Osteocyte (in vitro differentiated cells): ENCODE data around the gene NIPBL. TPM values are rescaled to one million over a fixed set of nuclear protein-coding genes. Genes with fewer than 3 reads are reported as not detected.
"Not testable (repeated sequence)": the region's sequence is repeated elsewhere in the genome, so short reads cannot be mapped to it uniquely, and the experiment has no call there.

ENCODE experiments used
- DNase-seq: peaks from one replicate; pipeline ENCODE4 v3.0.0; 2021; ENCODE audit warnings: mixed read lengths; ENCODE audit not compliant: unreplicated experiment; ENCODE audit errors: extremely low spot score
- H3K27ac Mint-ChIP-seq: one replicate; pipeline ENCODE4 v1.8.0; 2021; ENCODE audit warnings: mild to moderate bottlenecking, mixed read lengths; ENCODE audit not compliant: unreplicated experiment
- H3K27me3 Mint-ChIP-seq: one replicate; pipeline ENCODE4 v1.8.0; 2021; ENCODE audit warnings: mixed read lengths; ENCODE audit not compliant: unreplicated experiment
- H3K36me3 Mint-ChIP-seq: one replicate; pipeline ENCODE4 v1.8.0; 2021; ENCODE audit warnings: mixed read lengths; ENCODE audit not compliant: unreplicated experiment
- H3K4me1 Mint-ChIP-seq: one replicate; pipeline ENCODE4 v1.8.0; 2021; ENCODE audit warnings: mixed read lengths; ENCODE audit not compliant: unreplicated experiment
- H3K4me3 Mint-ChIP-seq: one replicate; pipeline ENCODE4 v1.8.0; 2021; ENCODE audit warnings: mild to moderate bottlenecking, moderate library complexity, mixed read lengths; ENCODE audit not compliant: unreplicated experiment
- H3K9me3 Mint-ChIP-seq: one replicate; pipeline ENCODE4 v1.8.0; 2021; ENCODE audit warnings: mixed read lengths; ENCODE audit not compliant: unreplicated experiment
- CTCF ChIP-seq: fragments of 200-600 bp; sonication (generic); IDR thresholded peaks from 2 replicates; pipeline ENCODE4 v1.5.0; 2021; ENCODE audit warnings: antibody characterized with exemption, mild to moderate bottlenecking, moderate library complexity
- total RNA-seq: library from RNA; stranded (reverse); gene quantifications from 2 replicates; pipeline ENCODE4 v1.2.1, GENCODE V29; 2021

Gene NIPBL
- total RNA-seq, 1 donor from 2014 or later: 52.2 TPM

GRCh38 chr5:36842087-36842486 is 34.5 kb upstream of the NIPBL start:
- Mint-ChIP-seq H3K9me3 (peaks cover 9% of the 10 kb centered on the region), H3K27ac (no peak overlapping the region), H3K27me3 (peaks cover 58% of the 10 kb centered on the region), H3K4me1 (no peaks in the 10 kb centered on the region), H3K4me3 (no peak overlapping the region), H3K36me3 (no peaks in the 10 kb centered on the region)
- no peak for TF ChIP-seq CTCF
- DNase-seq: no peak

GRCh38 chr5:36844305-36844704 is 32.3 kb upstream of the NIPBL start:
- H3K27me3 Mint-ChIP-seq: peaks cover 59% of the 10 kb centered on the region
- H3K4me1 Mint-ChIP-seq: no peaks in the 10 kb centered on the region
- peaks cover 9% of the 10 kb centered on the region for H3K9me3 Mint-ChIP-seq

GRCh38 chr5:36848545-36848944 is 28.0 kb upstream of the NIPBL start:
- H3K36me3 Mint-ChIP-seq, DNase-seq, H3K27ac Mint-ChIP-seq, H3K9me3 Mint-ChIP-seq, H3K4me1 Mint-ChIP-seq, H3K4me3 Mint-ChIP-seq: not testable (repeated sequence)
- peaks cover 68% of the 10 kb centered on the region for H3K27me3 Mint-ChIP-seq

More at GRCh38 chr5:36844305-36844704, 32.3 kb upstream of the NIPBL start:
- DNase-seq: no peak
- no peak for TF ChIP-seq CTCF
- Mint-ChIP-seq H3K27ac (no peak overlapping the region), H3K4me3 (no peak overlapping the region), H3K36me3 (no peaks in the 10 kb centered on the region)

- H3K4me3 Mint-ChIP-seq, H3K27ac Mint-ChIP-seq, H3K36me3 Mint-ChIP-seq, H3K4me1 Mint-ChIP-seq, H3K9me3 Mint-ChIP-seq, DNase-seq: not testable (repeated sequence)
- H3K27me3 Mint-ChIP-seq: peaks cover 37% of the 10 kb centered on the region
Measured at GRCh38 chr5:36852903-36853302, 23.7 kb upstream of the NIPBL start.

GRCh38 chr5:36854402-36855140 is 22.0 kb upstream of the NIPBL start:
- Mint-ChIP-seq H3K4me1 (no peaks in the 10 kb centered on the region), H3K4me3 (no peak overlapping the region), H3K27me3 (peaks cover 27% of the 10 kb centered on the region), H3K9me3 (no peaks in the 10 kb centered on the region), H3K36me3 (no peaks in the 10 kb centered on the region), H3K27ac (no peak overlapping the region)
- no peak for DNase-seq
- no peak for TF ChIP-seq CTCF

- peaks cover 25% of the 10 kb centered on the region for H3K27me3 Mint-ChIP-seq
- no peaks in the 10 kb centered on the region for H3K36me3 Mint-ChIP-seq
- no peak overlapping the region for H3K4me3 Mint-ChIP-seq
- H3K27ac Mint-ChIP-seq: no peak overlapping the region
- no peak for TF ChIP-seq CTCF
- no peaks in the 10 kb centered on the region for H3K9me3 Mint-ChIP-seq
- H3K4me1 Mint-ChIP-seq: no peaks in the 10 kb centered on the region
- no peak for DNase-seq
Measured at GRCh38 chr5:36855141-36855495, 21.5 kb upstream of the NIPBL start.
